ENCODE data around the gene TSC2.

GRCh38 chr16:2022723-2023091 is 25.1 kb upstream of the TSC2 start:
- TF ChIP-seq CTCF (IDR thresholded peaks at IDR 0.05; ENCODE audit: low read depth, low read length) (no peak), EZH2phosphoT487 (IDR thresholded peaks at IDR 0.05; ENCODE audit: low read depth) (no peak)

All from OCI-LY3 (cell line).